ENCODE measurements around the gene FAF1.

DNA sequence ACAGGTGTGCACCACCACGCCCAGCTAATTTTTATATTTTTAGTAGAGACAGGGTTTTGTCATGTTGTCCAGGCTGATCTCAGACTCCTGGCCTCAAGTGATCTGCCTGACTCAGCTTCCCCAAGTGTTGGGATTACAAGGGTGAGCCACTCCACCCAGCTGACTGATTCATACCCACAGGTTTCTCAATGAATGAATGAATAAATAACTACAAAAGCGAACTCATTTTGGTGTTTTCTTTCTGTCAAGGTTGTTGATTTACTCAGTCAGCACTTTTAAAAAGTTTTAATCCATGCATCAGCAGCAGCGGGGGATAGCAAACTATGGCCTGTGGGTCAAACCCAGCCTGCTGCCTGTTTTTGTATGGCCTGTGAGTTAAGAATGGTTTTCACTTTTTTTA, 217.5 kb downstream of the FAF1 start:
- TF ChIP-seq, protein P1, sequence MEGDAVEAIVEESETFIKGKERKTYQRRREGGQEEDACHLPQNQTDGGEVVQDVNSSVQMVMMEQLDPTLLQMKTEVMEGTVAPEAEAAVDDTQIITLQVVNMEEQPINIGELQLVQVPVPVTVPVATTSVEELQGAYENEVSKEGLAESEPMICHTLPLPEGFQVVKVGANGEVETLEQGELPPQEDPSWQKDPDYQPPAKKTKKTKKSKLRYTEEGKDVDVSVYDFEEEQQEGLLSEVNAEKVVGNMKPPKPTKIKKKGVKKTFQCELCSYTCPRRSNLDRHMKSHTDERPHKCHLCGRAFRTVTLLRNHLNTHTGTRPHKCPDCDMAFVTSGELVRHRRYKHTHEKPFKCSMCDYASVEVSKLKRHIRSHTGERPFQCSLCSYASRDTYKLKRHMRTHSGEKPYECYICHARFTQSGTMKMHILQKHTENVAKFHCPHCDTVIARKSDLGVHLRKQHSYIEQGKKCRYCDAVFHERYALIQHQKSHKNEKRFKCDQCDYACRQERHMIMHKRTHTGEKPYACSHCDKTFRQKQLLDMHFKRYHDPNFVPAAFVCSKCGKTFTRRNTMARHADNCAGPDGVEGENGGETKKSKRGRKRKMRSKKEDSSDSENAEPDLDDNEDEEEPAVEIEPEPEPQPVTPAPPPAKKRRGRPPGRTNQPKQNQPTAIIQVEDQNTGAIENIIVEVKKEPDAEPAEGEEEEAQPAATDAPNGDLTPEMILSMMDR (tag by site-specific recombination; IDR thresholded peaks at IDR 0.05), result no peak
- TF ChIP-seq ZNF292 (tag by site-specific recombination; IDR thresholded peaks at IDR 0.05; ENCODE audit: borderline replicate concordance, low read depth) (no peak), ZSCAN30 (tag by site-specific recombination; IDR thresholded peaks at IDR 0.05) (no peak), ZNF404 (tag by site-specific recombination; IDR thresholded peaks at IDR 0.05) (no peak), ZNF350 (tag by site-specific recombination; IDR thresholded peaks at IDR 0.05) (no peak), ZNF354C (tag by site-specific recombination; IDR thresholded peaks at IDR 0.05; ENCODE audit: borderline replicate concordance, low read depth) (no peak)
- TF ChIP-seq, protein P2, sequence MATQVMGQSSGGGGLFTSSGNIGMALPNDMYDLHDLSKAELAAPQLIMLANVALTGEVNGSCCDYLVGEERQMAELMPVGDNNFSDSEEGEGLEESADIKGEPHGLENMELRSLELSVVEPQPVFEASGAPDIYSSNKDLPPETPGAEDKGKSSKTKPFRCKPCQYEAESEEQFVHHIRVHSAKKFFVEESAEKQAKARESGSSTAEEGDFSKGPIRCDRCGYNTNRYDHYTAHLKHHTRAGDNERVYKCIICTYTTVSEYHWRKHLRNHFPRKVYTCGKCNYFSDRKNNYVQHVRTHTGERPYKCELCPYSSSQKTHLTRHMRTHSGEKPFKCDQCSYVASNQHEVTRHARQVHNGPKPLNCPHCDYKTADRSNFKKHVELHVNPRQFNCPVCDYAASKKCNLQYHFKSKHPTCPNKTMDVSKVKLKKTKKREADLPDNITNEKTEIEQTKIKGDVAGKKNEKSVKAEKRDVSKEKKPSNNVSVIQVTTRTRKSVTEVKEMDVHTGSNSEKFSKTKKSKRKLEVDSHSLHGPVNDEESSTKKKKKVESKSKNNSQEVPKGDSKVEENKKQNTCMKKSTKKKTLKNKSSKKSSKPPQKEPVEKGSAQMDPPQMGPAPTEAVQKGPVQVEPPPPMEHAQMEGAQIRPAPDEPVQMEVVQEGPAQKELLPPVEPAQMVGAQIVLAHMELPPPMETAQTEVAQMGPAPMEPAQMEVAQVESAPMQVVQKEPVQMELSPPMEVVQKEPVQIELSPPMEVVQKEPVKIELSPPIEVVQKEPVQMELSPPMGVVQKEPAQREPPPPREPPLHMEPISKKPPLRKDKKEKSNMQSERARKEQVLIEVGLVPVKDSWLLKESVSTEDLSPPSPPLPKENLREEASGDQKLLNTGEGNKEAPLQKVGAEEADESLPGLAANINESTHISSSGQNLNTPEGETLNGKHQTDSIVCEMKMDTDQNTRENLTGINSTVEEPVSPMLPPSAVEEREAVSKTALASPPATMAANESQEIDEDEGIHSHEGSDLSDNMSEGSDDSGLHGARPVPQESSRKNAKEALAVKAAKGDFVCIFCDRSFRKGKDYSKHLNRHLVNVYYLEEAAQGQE (tag by site-specific recombination; IDR thresholded peaks at IDR 0.05), result no peak

Measured in HEK293 (cell line).